Thoracic aorta endothelial cell (primary cell): ENCODE measurements around the gene ESYT1. TPM values are rescaled to one million over a fixed set of nuclear protein-coding genes. Genes with fewer than 3 reads are reported as not detected.

Experiments
- total RNA-seq: library from RNA; depleted of rRNA; stranded (reverse); fragments of >200 nt; gene quantifications from 2 replicates; pipeline ENCODE4 v1.2.3, GENCODE V29; 2012

ESYT1 gene, protein sequence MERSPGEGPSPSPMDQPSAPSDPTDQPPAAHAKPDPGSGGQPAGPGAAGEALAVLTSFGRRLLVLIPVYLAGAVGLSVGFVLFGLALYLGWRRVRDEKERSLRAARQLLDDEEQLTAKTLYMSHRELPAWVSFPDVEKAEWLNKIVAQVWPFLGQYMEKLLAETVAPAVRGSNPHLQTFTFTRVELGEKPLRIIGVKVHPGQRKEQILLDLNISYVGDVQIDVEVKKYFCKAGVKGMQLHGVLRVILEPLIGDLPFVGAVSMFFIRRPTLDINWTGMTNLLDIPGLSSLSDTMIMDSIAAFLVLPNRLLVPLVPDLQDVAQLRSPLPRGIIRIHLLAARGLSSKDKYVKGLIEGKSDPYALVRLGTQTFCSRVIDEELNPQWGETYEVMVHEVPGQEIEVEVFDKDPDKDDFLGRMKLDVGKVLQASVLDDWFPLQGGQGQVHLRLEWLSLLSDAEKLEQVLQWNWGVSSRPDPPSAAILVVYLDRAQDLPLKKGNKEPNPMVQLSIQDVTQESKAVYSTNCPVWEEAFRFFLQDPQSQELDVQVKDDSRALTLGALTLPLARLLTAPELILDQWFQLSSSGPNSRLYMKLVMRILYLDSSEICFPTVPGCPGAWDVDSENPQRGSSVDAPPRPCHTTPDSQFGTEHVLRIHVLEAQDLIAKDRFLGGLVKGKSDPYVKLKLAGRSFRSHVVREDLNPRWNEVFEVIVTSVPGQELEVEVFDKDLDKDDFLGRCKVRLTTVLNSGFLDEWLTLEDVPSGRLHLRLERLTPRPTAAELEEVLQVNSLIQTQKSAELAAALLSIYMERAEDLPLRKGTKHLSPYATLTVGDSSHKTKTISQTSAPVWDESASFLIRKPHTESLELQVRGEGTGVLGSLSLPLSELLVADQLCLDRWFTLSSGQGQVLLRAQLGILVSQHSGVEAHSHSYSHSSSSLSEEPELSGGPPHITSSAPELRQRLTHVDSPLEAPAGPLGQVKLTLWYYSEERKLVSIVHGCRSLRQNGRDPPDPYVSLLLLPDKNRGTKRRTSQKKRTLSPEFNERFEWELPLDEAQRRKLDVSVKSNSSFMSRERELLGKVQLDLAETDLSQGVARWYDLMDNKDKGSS
- total RNA-seq, result 259 and 330 TPM in 2 replicates

DNA sequence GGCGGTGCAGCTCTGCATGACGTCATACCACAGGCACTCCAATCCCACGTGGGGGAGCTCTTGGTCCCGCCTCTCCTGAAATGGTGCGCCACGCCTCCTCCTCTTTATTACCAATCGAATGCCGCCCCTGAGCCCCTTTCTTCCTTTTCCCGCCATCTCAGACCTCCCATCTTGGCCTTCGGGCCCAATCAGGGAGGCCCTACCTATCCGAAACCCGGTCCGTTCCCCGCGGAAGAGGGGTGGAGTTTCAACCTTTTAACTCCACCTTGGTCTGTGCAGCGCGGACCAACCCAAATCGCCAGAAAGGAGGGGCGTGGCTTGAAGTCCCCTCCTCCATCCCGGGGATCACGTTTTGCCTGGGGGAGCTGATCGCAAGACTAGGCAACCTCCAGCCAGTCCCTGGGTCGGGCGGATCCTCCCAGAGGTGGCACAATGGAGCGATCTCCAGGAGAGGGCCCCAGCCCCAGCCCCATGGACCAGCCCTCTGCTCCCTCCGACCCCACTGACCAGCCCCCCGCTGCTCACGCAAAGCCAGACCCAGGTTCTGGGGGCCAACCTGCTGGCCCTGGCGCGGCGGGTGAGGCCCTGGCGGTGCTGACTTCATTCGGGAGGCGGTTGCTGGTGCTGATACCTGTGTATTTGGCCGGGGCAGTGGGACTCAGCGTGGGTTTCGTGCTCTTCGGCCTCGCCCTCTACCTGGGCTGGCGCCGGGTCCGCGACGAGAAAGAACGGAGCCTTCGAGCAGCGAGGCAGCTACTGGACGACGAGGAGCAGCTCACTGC is at the start of gene ESYT1:
Gene ESYT1, plus strand, starts transcription at position 380 of the 782 bp plus-strand sequence. Its CDS starts 53 bp downstream, at position 433.

DNA sequence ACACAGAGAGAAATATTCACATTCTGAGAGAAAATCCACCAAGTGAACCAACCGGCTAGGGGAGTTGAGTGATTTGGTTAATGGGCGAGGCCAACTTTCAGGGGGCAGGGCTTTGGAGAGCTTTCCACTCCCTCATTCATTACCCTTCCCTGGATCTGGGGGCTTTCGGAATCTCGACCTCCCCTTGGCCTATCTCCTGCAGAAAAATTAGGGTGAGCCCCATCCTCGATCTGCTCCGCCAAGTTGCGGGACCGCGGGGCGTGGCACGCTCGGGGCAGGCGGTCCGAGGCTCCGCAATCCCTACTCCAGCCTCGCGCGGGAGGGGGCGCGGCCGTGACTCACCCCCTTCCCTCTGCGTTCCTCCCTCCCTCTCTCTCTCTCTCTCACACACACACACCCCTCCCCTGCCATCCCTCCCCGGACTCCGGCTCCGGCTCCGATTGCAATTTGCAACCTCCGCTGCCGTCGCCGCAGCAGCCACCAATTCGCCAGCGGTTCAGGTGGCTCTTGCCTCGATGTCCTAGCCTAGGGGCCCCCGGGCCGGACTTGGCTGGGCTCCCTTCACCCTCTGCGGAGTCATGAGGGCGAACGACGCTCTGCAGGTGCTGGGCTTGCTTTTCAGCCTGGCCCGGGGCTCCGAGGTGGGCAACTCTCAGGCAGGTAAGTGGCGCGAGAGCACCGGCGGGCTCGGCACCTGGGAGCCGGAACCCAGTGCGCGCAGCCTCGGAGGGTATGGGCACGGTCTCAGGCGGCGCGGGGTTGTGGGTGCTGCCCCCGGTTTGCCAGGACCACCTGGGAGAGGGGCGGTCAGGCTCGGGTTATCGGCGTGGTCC is 48.1 kb upstream of the ESYT1 start, which contains the start of gene ERBB3:
Gene ERBB3, plus strand, starts transcription at position 443 of the 833 bp plus-strand sequence. Its CDS starts 136 bp downstream, at position 579.

DNA sequence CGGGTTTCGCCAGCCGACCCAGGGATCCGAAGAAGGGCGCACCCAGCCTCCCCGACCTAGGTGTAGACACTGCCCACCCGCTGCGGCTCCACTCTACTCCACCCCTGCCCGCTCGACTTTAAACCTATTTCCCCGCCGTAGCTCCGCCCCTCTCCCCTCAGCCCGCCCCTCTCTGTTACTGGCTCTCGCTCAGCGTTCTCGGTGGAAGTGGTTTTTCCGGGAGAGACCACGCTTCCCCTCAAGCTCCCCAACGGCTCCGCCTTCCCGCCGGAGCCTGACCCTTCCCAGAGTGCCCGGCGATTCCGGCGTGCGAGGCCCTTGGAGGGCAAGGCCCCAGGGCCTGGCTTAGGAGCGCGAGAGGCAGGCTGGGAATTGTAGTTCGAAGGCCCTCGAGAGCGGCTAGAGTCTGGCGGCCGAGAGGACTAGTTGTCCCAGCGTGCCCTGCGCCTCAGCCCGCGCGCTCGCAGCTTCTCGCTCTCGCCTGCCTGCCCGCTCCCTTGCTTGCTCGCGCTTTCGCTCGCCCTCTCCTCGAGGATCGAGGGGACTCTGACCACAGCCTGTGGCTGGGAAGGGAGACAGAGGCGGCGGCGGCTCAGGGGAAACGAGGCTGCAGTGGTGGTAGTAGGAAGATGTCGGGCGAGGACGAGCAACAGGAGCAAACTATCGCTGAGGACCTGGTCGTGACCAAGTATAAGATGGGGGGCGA is 23.8 kb upstream of the ESYT1 start, which contains the start of gene PA2G4:
Gene PA2G4, plus strand, starts transcription at position 451 of the 706 bp plus-strand sequence. Its CDS starts 179 bp downstream, at position 630.

DNA sequence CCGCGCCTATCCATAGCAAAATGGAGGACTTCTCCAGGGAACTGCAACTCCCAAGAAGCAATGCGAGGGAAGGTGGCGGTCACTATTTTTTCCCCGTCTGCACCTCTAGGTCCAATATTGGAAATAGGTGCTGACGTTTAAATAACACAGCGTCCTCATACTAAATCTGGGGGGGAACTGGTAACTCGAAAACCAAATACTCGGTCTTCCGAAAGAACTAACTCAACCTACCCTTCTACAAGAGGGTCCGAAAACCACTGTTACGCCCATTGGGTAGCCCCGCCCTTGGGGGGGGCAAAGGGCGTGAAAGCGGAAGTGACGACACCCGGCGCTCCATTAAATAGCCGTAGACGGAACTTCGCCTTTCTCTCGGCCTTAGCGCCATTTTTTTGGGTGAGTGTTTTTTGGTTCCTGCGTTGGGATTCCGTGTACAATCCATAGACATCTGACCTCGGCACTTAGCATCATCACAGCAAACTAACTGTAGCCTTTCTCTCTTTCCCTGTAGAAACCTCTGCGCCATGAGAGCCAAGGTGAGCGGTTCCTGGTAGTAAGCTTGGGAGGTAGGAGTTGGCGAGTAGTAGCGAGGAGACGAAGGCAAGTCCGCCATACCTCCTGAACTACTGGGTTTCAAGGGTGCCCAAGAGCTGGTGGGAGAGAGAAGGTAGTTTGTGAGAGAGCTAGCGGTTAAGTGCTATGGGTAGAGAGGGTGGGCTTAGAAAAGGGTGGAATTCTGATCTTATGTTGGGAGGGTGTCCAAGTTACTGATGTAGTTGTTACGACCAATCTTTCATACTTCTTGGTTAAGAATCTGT is 11.6 kb upstream of the ESYT1 start, which contains the start of gene RPL41:
Gene RPL41, plus strand, starts transcription at position 367 of the 815 bp plus-strand sequence.

DNA sequence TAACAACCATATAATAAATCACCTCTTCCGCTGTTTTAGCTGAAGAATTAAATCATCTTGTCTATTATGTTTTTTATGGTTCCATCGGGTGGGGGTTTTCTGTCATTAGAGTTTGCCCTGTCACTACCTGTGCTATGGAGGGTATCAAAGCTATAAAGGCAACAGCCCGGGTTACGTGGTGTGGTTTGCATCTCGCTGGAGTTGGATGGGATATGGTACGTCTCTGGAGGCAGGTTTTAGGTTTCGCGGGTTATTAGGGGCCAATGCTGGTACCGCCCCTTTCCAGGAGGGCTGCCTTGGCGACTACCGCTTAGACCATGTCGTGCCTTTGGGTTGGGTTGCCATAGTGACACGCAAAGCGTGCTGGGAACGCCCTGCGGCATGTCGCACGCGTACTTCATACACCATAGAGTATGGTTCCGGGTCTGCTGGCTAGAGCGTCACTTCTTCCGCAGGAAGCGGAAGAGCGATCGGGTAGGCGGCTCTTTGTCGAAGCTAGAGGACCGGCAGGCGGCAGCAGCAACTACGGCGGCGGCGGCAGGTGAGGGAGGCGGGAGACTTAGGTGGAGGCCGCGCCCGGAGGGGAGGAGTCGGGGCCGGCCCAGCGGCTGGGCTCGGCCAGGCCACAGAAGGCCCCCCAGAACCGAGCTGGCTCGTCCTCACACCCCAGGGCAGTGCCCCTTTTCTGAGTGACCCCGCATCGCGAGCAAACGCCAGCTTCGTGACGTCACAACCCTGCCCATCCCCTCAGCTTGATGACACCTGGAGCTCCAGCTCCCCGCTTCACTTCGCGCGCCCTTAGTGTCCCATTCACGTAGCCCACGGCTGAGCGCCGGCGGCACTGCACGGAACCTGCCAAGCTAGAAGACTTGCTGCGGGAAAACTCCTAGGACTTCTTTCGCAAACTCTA is 10.0 kb upstream of the ESYT1 start, which contains the start of gene ZC3H10:
Gene ZC3H10, plus strand, starts transcription at position 489 of the 910 bp plus-strand sequence. CDS start 2,297 bp downstream, outside the sequence.

DNA sequence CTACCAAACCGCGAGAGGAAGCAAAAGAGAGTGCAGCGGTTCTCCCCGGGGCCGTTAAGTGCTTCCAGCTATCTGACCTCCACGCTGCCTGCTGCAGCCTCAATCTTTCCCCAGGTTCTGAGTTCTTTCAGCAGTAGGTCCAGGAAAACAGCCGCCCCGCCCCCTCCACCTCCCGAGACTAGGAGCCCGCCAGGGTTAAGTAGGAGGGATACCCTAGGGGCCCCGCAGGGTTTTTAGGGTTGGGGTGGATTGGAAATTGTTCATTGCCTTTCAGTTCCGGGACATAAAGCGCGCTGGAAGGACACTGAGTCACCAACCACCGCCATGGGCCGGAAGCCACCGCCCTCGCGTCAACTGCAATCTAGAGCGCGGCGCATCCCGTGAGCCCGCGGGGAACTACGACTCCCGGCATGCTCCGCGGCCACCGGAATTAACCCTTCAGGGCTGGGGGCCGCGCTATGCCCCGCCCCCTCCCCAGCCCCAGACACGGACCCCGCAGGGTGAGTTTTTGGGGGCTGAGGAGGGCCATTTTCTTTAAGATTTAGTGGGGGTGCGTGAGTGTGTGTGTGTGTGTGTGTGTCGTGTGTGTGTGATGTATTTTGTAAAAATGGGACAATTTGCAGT is 24.2 kb downstream of the ESYT1 start, which contains the start of gene MYL6B:
Gene MYL6B, plus strand, starts transcription at position 456 of the 624 bp plus-strand sequence. CDS start 1,332 bp downstream, outside the sequence.

DNA sequence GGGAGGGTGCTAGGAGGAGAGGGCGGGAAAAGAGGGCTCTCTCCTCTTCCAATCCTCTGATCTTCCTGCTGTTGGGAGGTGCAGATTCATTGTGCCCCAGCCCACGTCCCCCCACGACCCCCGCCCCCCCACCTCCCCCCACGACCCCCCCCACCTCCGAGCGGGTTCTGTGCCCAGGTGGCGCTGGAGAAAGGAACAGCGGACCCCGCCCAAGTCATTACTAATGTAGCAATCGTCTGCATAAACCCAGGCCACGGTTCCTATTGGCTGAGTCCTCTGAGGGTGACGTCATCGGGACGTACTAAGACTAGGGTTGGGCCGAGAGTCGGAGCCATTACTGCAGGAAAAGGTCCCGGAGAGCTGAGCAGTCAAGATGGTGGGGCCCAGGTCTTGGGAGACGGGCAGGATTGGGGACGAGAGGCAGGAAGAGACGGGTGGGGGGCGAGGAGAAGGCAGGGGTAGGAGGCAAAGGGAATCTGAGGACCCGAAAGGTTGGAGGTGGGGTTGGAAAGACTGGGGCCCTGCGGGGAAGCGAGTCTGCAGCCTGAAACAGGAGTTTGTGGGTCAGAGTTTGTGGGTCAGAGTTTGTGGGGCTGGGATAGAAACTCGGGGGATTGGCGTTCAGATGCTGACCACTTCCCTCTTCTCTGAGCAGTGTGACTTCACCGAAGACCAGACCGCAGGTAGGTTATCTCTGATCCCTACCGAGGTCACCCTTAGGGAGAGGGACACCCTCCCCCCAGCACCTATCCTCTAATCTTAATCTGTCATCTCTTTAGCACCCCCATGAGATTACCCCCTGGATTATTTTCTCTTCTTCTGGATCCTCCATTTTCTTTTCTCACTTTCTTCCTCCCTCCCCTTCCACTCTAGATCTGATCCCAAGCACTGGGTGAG is 30.2 kb downstream of the ESYT1 start, which contains the start of gene MYL6:
Gene MYL6, plus strand, starts transcription at position 331 of the 897 bp plus-strand sequence. Its CDS starts 43 bp downstream, at position 374.

DNA sequence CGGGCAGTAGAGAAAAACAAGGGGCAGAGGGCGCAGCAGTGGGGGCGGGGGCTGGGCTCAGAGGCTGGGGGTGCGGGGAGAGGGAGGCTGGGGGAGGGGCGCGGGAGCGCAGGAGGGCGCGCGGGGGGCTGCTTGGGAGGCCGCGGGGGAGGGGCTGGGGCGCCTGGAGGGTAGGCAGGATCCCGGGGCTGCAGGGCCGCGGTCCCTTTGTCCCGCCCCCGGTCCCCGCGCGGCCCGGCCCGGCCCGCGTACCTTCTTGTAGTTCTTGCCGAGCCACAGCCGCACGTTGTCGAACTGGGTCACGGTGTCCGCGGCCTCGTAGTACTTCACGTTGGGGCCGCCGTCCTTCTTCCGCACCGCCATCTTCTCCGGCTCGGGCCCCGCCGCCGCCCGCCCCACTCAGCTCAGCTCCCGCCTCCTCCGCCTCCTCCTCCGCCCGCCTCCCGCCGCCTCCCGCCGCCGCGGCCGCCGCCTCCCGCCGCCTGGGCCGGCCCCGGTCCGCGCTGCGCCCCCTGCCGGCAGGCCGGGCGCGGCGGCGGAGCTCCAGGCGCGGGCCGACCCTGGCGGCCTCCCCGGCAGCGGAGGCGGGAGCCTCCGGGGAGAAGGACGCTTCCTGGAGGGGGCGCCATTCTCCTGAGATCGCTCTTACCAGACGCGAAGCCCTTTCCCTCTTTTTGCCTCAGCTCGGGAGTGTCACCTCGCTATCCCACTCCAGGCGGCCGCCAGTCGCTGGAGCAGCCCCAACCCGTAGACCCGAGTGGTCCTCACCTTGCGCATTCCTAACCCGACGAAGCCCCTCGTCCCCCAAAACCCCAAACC is 61.2 kb downstream of the ESYT1 start, which contains the start of gene SMARCC2:
Gene SMARCC2, minus strand, starts transcription at position 385 of the 819 bp plus-strand sequence. Its CDS starts 22 bp downstream, at position 363.

Other genes starting within 250 kb of the ESYT1 start
- gene PYM1, start 200.4 kb upstream of the ESYT1 start, total RNA-seq, result 22.2 and 27.8 TPM in 2 replicates
- 62.8 and 69.4 TPM in 2 replicates for gene DGKA, start 197.1 kb upstream of the ESYT1 start, total RNA-seq
- 0.36 and 0.40 TPM in 2 replicates for gene PMEL, start 162.2 kb upstream of the ESYT1 start, total RNA-seq
- gene CDK2, start 161.4 kb upstream of the ESYT1 start, total RNA-seq, result 43.2 and 53.2 TPM in 2 replicates
- gene RAB5B, start 154.2 kb upstream of the ESYT1 start, total RNA-seq, result 57.3 and 71.9 TPM in 2 replicates
- gene SUOX, start 131.0 kb upstream of the ESYT1 start, total RNA-seq, result 19.5 and 24.8 TPM in 2 replicates
- 1.3 and 1.9 TPM in 2 replicates for gene IKZF4, start 107.2 kb upstream of the ESYT1 start, total RNA-seq
- gene RPS26, start 86.3 kb upstream of the ESYT1 start, total RNA-seq, result 1,015 and 1,043 TPM in 2 replicates
- gene ERBB3, start 48.1 kb upstream of the ESYT1 start, total RNA-seq, result 0.43 TPM in 1 of 2 replicates, not detected in the other
- 284 and 285 TPM in 2 replicates for gene PA2G4, start 23.7 kb upstream of the ESYT1 start, total RNA-seq
- 2,466 and 4,153 TPM in 2 replicates for gene RPL41, start 11.6 kb upstream of the ESYT1 start, total RNA-seq
- gene ZC3H10, start 10.0 kb upstream of the ESYT1 start, total RNA-seq, result 6.2 and 6.5 TPM in 2 replicates
- gene MYL6B, start 24.3 kb downstream of the ESYT1 start, total RNA-seq, result 51.1 and 67.2 TPM in 2 replicates
- gene MYL6, start 30.1 kb downstream of the ESYT1 start, total RNA-seq, result 1,508 and 2,188 TPM in 2 replicates
- gene SMARCC2, start 61.2 kb downstream of the ESYT1 start, total RNA-seq, result 72.1 and 75.0 TPM in 2 replicates
- 95.6 and 123 TPM in 2 replicates for gene RNF41, start 93.7 kb downstream of the ESYT1 start, total RNA-seq
- 30.7 and 34.0 TPM in 2 replicates for gene NABP2, start 96.1 kb downstream of the ESYT1 start, total RNA-seq
- gene SLC39A5, start 101.8 kb downstream of the ESYT1 start, total RNA-seq, result not detected in 2 replicates
- 19.9 and 25.0 TPM in 2 replicates for gene ANKRD52, start 130.1 kb downstream of the ESYT1 start, total RNA-seq
- 8.6 and 9.2 TPM in 2 replicates for gene COQ10A, start 138.7 kb downstream of the ESYT1 start, total RNA-seq
- 238 and 262 TPM in 2 replicates for gene CS, start 172.1 kb downstream of the ESYT1 start, total RNA-seq
- 86.9 and 93.8 TPM in 2 replicates for gene CNPY2, start 187.7 kb downstream of the ESYT1 start, total RNA-seq
- gene PAN2, start 205.7 kb downstream of the ESYT1 start, total RNA-seq, result 13.3 and 18.8 TPM in 2 replicates
- gene IL23A, start 210.6 kb downstream of the ESYT1 start, total RNA-seq, result not detected in 2 replicates
- 67.8 and 71.0 TPM in 2 replicates for gene STAT2, start 231.8 kb downstream of the ESYT1 start, total RNA-seq
- gene APOF, start 234.6 kb downstream of the ESYT1 start, total RNA-seq, result not detected in 2 replicates